Suprapubic skin (tissue), 4 donors: Measurements from ENCODE around the gene SRRM2. TPM values are rescaled to one million over a fixed set of nuclear protein-coding genes. Genes with fewer than 3 reads are reported as not detected.

Experiments
- DNase-seq, 2 donors: peaks; one replicate each; pipeline ENCODE4 v3.0.0-alpha.2; 2019; ENCODE audit warnings: low spot score in 2 of 2
- H3K27ac ChIP-seq: fragments of 200-600 bp; sonication (generic); one replicate; pipeline ENCODE4 v1.5.1; 2019
- H3K27me3 ChIP-seq: fragments of 200-600 bp; sonication (generic); one replicate; pipeline ENCODE4 v1.5.1; 2019
- H3K36me3 ChIP-seq: fragments of 200-600 bp; sonication (generic); one replicate; pipeline ENCODE4 v1.5.1; 2019
- H3K4me1 ChIP-seq: fragments of 200-600 bp; sonication (generic); one replicate; pipeline ENCODE4 v1.5.1; 2019
- H3K4me3 ChIP-seq: fragments of 200-600 bp; sonication (generic); one replicate; pipeline ENCODE4 v1.5.1; 2019; ENCODE audit warnings: mild to moderate bottlenecking
- H3K9me3 ChIP-seq: fragments of 200-600 bp; sonication (generic); one replicate; pipeline ENCODE4 v1.5.1; 2019
- CTCF ChIP-seq, 2 donors: fragments of 200-600 bp in 1 of 2; fragments of 450-650 bp in 1 of 2; sonication (generic) in 1 of 2; IDR thresholded peaks; one replicate each; pipeline ENCODE4 v1.5.1; 2016 to 2019; ENCODE audit warnings: antibody characterized with exemption in 2 of 2, mild to moderate bottlenecking in 1 of 2, moderate library complexity in 1 of 2
- EP300 ChIP-seq: sonication (generic); formaldehyde crosslinking; IDR thresholded peaks from one replicate; pipeline ENCODE4 v1.6.1; 2017; ENCODE audit warnings: antibody characterized with exemption
- POLR2A ChIP-seq, 2 donors: fragments of 450-650 bp; IDR thresholded peaks; one replicate each; pipeline ENCODE4 v1.6.1; 2017; ENCODE audit warnings: antibody characterized with exemption in 2 of 2, mild to moderate bottlenecking in 2 of 2, moderate library complexity in 2 of 2
- POLR2AphosphoS5 ChIP-seq, 3 donors: sonication (generic); formaldehyde crosslinking; IDR thresholded peaks; one replicate each; pipeline ENCODE4 v1.6.1; 2017; ENCODE audit warnings: antibody characterized with exemption in 3 of 3
- WGBS: methylation state at CpG from one replicate; pipeline ENCODE4 v1.1.5; 2018; 5-methylcytosine and 5-hydroxymethylcytosine counted together
- total RNA-seq, 4 donors: library from RNA; depleted of rRNA; stranded (reverse); fragments of >200 nt; gene quantifications; one replicate each; pipeline ENCODE4 v1.1.0, GENCODE V29; 2016

SRRM2 gene
- total RNA-seq, 4 donors from 2014 or later, result 484 to 1,595 (median 654) TPM

- Histone ChIP-seq H3K27ac (no peak overlapping the region), H3K27me3 (peaks cover 3% of the 10 kb centered on the region), H3K36me3 (no peaks in the 10 kb centered on the region), H3K4me3 (peak overlapping the region; percentile 24), H3K4me1 (peaks cover 29% of the 10 kb centered on the region), H3K9me3 (no peaks in the 10 kb centered on the region)
- TF ChIP-seq EP300, result no peak
- TF ChIP-seq POLR2AphosphoS5 (IDR thresholded peaks at IDR 0.05), result peak in 1 of 3 donors; percentile 23
- 0% methylated on average over 2 of the region's 33 CpGs for WGBS
- DNase-seq, result no peak
These were observed 36.9 kb upstream of the SRRM2 start for GRCh38 chr16:2715519-2715918.

- H3K27ac ChIP-seq, result no peak overlapping the region
- TF ChIP-seq POLR2A (IDR thresholded peaks at IDR 0.05) (no peak), CTCF (IDR thresholded peaks at IDR 0.05) (no peak), POLR2AphosphoS5 (IDR thresholded peaks at IDR 0.05) (no peak), EP300 (no peak)
- peaks cover 30% of the 10 kb centered on the region for H3K4me1 ChIP-seq
- no peaks in the 10 kb centered on the region for H3K36me3 ChIP-seq
- WGBS, result 62% methylated on average over 13 of the region's 17 CpGs
- no peak for DNase-seq
- no peaks in the 10 kb centered on the region for H3K9me3 ChIP-seq
- peak overlapping the region; percentile 24 for H3K4me3 ChIP-seq
- H3K27me3 ChIP-seq, result peaks cover 3% of the 10 kb centered on the region
These were observed 36.2 kb upstream of the SRRM2 start for GRCh38 chr16:2715966-2716885.

GRCh38 chr16:2716948-2717347 lies 35.5 kb upstream of the SRRM2 start:
- no peak for DNase-seq
- Histone ChIP-seq H3K9me3 (no peaks in the 10 kb centered on the region), H3K27ac (no peak overlapping the region), H3K4me3 (no peak overlapping the region), H3K27me3 (peaks cover 3% of the 10 kb centered on the region), H3K36me3 (no peaks in the 10 kb centered on the region), H3K4me1 (peaks cover 35% of the 10 kb centered on the region)
- 90% methylated on average over 8 of the region's 10 CpGs for WGBS
- TF ChIP-seq POLR2AphosphoS5 (IDR thresholded peaks at IDR 0.05), result no peak
- no peak for TF ChIP-seq POLR2A (IDR thresholded peaks at IDR 0.05)
- TF ChIP-seq EP300, result no peak
- no peak for TF ChIP-seq CTCF (IDR thresholded peaks at IDR 0.05)

GRCh38 chr16:2717383-2718263 lies 34.8 kb upstream of the SRRM2 start:
- Histone ChIP-seq H3K27me3 (peaks cover 3% of the 10 kb centered on the region), H3K27ac (no peak overlapping the region), H3K4me3 (no peak overlapping the region), H3K36me3 (no peaks in the 10 kb centered on the region), H3K4me1 (peaks cover 35% of the 10 kb centered on the region), H3K9me3 (no peaks in the 10 kb centered on the region)
- TF ChIP-seq POLR2A (IDR thresholded peaks at IDR 0.05), result no peak
- TF ChIP-seq EP300, result no peak
- no peak for TF ChIP-seq CTCF (IDR thresholded peaks at IDR 0.05)
- no peak for TF ChIP-seq POLR2AphosphoS5 (IDR thresholded peaks at IDR 0.05)
- peak in 1 of 2 donors; percentile 73 for DNase-seq
- 78% methylated on average over 15 of the region's 21 CpGs for WGBS

GRCh38 chr16:2719328-2720063 lies 32.9 kb upstream of the SRRM2 start:
- peak in 1 of 2 donors; percentile 79 for DNase-seq
- TF ChIP-seq POLR2AphosphoS5 (IDR thresholded peaks at IDR 0.05), result no peak
- no peak for TF ChIP-seq CTCF (IDR thresholded peaks at IDR 0.05)
- no peak for TF ChIP-seq EP300
- no peak for TF ChIP-seq POLR2A (IDR thresholded peaks at IDR 0.05)
- WGBS, result 77% methylated on average over 5 of the region's 16 CpGs
- Histone ChIP-seq H3K27ac (peak overlapping the region; percentile 86), H3K9me3 (no peaks in the 10 kb centered on the region), H3K4me1 (peaks cover 35% of the 10 kb centered on the region), H3K4me3 (no peak overlapping the region), H3K27me3 (peaks cover 3% of the 10 kb centered on the region), H3K36me3 (no peaks in the 10 kb centered on the region)
